C4-2B (cell line): Measurements from ENCODE around the gene IRF2BP1.

ENCODE experiments used
- ZFX ChIP-seq: fragments of 450-650 bp; IDR thresholded peaks from 2 replicates; pipeline ENCODE4 v1.6.1; 2017
- TF ChIP-seq, protein P1 (sequence below): fragments of 450-650 bp; conservative IDR thresholded peaks from 2 replicates; pipeline ENCODE4 v1.5.1; 2017; ENCODE audit warnings: mild to moderate bottlenecking

DNA sequence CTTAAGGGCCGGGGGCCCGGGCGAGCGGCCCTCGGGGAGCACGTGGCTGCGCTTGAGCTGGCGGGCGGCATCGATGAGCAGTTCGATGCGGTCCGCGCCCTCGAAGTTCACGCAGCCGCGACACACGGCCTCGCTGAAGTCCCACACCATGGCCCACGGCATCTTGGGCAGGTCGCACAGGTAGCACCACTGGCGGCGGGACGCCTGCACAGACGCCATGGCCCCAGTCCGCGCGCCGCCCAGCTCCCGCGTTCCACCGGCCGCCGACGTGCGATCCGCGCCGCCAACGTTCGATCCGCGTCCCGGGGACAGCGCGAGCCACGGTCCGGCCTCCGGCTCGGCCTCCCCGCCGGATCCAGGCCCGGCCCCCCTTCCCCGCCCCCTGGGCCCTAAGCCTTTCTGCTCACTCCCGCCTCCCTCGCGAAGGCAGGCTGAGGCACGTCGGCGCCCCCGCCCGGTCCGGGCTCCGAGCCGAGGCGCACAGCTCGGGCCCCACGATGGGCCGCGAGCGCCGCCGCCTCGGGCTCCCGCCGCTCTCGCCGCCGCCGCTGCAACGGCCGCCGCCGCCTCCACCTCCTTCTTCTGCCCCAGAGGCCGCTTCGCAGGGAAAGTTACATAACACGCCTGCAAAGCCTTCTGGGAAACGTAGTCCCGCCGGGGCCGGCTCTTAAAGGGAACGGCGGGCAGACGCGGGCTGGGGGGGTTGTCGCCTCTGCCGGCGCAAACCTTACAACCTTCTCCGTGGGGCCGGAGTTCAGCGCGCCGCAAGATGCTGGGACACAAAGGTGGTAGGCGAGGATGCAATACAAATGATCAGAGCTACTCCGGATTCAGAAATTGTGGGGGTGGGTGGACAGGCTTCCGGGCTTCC is at the start of gene IRF2BP1:
- TF ChIP-seq, protein P1, sequence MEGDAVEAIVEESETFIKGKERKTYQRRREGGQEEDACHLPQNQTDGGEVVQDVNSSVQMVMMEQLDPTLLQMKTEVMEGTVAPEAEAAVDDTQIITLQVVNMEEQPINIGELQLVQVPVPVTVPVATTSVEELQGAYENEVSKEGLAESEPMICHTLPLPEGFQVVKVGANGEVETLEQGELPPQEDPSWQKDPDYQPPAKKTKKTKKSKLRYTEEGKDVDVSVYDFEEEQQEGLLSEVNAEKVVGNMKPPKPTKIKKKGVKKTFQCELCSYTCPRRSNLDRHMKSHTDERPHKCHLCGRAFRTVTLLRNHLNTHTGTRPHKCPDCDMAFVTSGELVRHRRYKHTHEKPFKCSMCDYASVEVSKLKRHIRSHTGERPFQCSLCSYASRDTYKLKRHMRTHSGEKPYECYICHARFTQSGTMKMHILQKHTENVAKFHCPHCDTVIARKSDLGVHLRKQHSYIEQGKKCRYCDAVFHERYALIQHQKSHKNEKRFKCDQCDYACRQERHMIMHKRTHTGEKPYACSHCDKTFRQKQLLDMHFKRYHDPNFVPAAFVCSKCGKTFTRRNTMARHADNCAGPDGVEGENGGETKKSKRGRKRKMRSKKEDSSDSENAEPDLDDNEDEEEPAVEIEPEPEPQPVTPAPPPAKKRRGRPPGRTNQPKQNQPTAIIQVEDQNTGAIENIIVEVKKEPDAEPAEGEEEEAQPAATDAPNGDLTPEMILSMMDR, result no peak
- TF ChIP-seq ZFX, result peak; percentile 78
